PC-3 (cell line): ENCODE data around the gene INTS3. TPM values are rescaled to one million over a fixed set of nuclear protein-coding genes. Genes with fewer than 3 reads are reported as not detected.

ENCODE experiments used
- ATAC-seq: fragments of 200-7000 bp; cut with Tn5 transposase; 2 replicates; pipeline ENCODE4 v1.9.1; 2020; ENCODE audit warnings: mild to moderate bottlenecking, moderate library complexity
- BruUV-seq: library from RNA; stranded (reverse); fragments of 400-500 nt; replicated peaks from 2 replicates; lab custom pipeline; 2021; lab: Mats Ljungman, UMichigan
- CTCF ChIA-PET: fragments of 300-600 bp; sonication (Branson Sonifier 250); formaldehyde crosslinking; loops from one replicate; lab custom pipeline; 2022; ENCODE audit warnings: antibody characterized with exemption; lab: Charles Lee
- POLR2A ChIA-PET: fragments of 300-600 bp; sonication (Branson Sonifier 250); formaldehyde crosslinking; loops from one replicate; lab custom pipeline; 2022; ENCODE audit warnings: antibody characterized with exemption; ENCODE audit not compliant: unreplicated experiment; lab: Charles Lee
- DNase-seq: peaks from one replicate; pipeline ENCODE4 v3.0.0-alpha.2; 2015
- H2AFZ ChIP-seq: fragments of 300-600 bp; sonication (generic); 2 replicates; pipeline ENCODE4 v1.6.0; 2016; ENCODE audit warnings: antibody characterized with exemption, low read length
- H3F3A ChIP-seq: fragments of 300-600 bp; sonication (generic); one replicate; pipeline ENCODE4 v1.6.0; 2017; ENCODE audit warnings: antibody characterized with exemption, low read length, control low read depth, mild to moderate bottlenecking; ENCODE audit not compliant: unreplicated experiment
- H3K27ac ChIP-seq: fragments of 300-600 bp; sonication (generic); 2 replicates; pipeline ENCODE4 v1.5.1; 2016; ENCODE audit warnings: mild to moderate bottlenecking, low read length
- H3K27me3 ChIP-seq: fragments of 300-600 bp; sonication (generic); 2 replicates; pipeline ENCODE4 v1.6.1; 2016; ENCODE audit warnings: low read length, mixed read lengths
- H3K36me3 ChIP-seq: fragments of 300-600 bp; sonication (generic); 2 replicates; pipeline ENCODE4 v1.6.1; 2016; ENCODE audit warnings: low read depth, mixed run types, low read length, mixed read lengths
- H3K4me1 ChIP-seq: fragments of 300-600 bp; sonication (generic); 2 replicates; pipeline ENCODE4 v1.5.1; 2016; ENCODE audit warnings: low read length; ENCODE audit not compliant: insufficient read depth
- H3K4me2 ChIP-seq: fragments of 300-600 bp; sonication (generic); 2 replicates; pipeline ENCODE4 v1.6.0; 2016; ENCODE audit warnings: low read length
- H3K4me3 ChIP-seq: fragments of 300-600 bp; sonication (generic); 2 replicates; pipeline ENCODE4 v1.5.1; 2016; ENCODE audit warnings: mild to moderate bottlenecking, low read length, mixed read lengths
- H3K79me2 ChIP-seq: fragments of 300-600 bp; sonication (generic); 2 replicates; pipeline ENCODE4 v1.6.1; 2017; ENCODE audit warnings: low read length, mixed read lengths
- H3K9ac ChIP-seq: fragments of 300-600 bp; sonication (generic); 2 replicates; pipeline ENCODE4 v1.6.0; 2016; ENCODE audit warnings: mild to moderate bottlenecking, low read length
- H3K9me2 ChIP-seq: fragments of 300-600 bp; sonication (generic); replicated peaks from 2 replicates; pipeline ENCODE4 v1.6.1; 2016; ENCODE audit warnings: mixed run types, low read length, mixed read lengths
- H3K9me3 ChIP-seq: fragments of 300-600 bp; sonication (generic); 2 replicates; pipeline ENCODE4 v1.6.1; 2016; ENCODE audit warnings: low read length, mixed read lengths
- H4K20me1 ChIP-seq: fragments of 300-600 bp; sonication (generic); 2 replicates; pipeline ENCODE4 v1.6.1; 2016; ENCODE audit warnings: low read length, mixed read lengths
- CTCF ChIP-seq: fragments of 300-600 bp; sonication (generic); conservative IDR thresholded peaks from 2 replicates; pipeline ENCODE4 v1.5.1; 2017; ENCODE audit warnings: antibody characterized with exemption, low read depth, mild to moderate bottlenecking, low read length
- EZH2 ChIP-seq: fragments of 300-600 bp; sonication (generic); IDR thresholded peaks from one replicate; pipeline ENCODE4 v1.6.1; 2017; ENCODE audit warnings: antibody characterized with exemption, mild to moderate bottlenecking, low read length; ENCODE audit not compliant: unreplicated experiment
- EZH2phosphoT487 ChIP-seq: fragments of 300-600 bp; sonication (generic); IDR thresholded peaks from 2 replicates; pipeline ENCODE4 v1.6.1; 2018; ENCODE audit warnings: mild to moderate bottlenecking, antibody characterized with exemption, low read length, borderline replicate concordance
- intact Hi-C: fragments of 100-400 bp; cut with micrococcal nuclease; formaldehyde crosslinking; loops from 2 replicates; pipeline ENCODE4 v1.9.0; 2023
- total RNA-seq: library from RNA; depleted of rRNA; stranded (reverse); fragments of >200 nt; gene quantifications from 2 replicates; pipeline ENCODE4 v1.2.3, GENCODE V29; 2014

Gene INTS3
- total RNA-seq, 1 experiment from 2014 or later = 46.5 TPM

- Histone ChIP-seq H3K27ac (no peak overlapping the region), H3K4me1 (peaks cover 11% of the 10 kb centered on the region), H3K4me2 (no peak overlapping the region), H4K20me1 (no peaks in the 10 kb centered on the region), H3K79me2 (no peaks in the 10 kb centered on the region), H3K36me3 (peaks cover 11% of the 10 kb centered on the region; the same call in 1 of the 2 replicates), H3K27me3 (no peaks in the 10 kb centered on the region), H3K9me3 (no peaks in the 10 kb centered on the region), H3K9me2 (no peaks in the 10 kb centered on the region), H3K4me3 (no peak overlapping the region), H3K9ac (no peak overlapping the region), H3F3A (no peaks in the 10 kb centered on the region), H2AFZ (no peak overlapping the region)
- TF ChIP-seq EZH2 (no peak), EZH2phosphoT487 (no peak), CTCF (no peak)
- ATAC-seq (no peak), DNase-seq (no peak)
- no TSS peak for BruUV-seq
- ChIA-PET CTCF (no interaction called here), POLR2A (no interaction called here)
- intact Hi-C loops = no loop called here
Observed at GRCh38 chr1:153804112-153804511, 76.3 kb downstream of the INTS3 start.

GRCh38 chr1:153805042-153805745 lies 77.3 kb downstream of the INTS3 start:
- CTCF ChIA-PET = no interaction called here
- POLR2A ChIA-PET = no interaction called here

More at GRCh38 chr1:153805042-153805745, 77.3 kb downstream of the INTS3 start:
- Histone ChIP-seq H3K4me1 (peaks cover 11% of the 10 kb centered on the region), H3K79me2 (no peaks in the 10 kb centered on the region), H3K4me3 (no peak overlapping the region), H3K9me3 (no peaks in the 10 kb centered on the region), H3K4me2 (peak overlapping the region; percentile 2; the same call in 1 of the 2 replicates), H3K27me3 (no peaks in the 10 kb centered on the region), H3K9me2 (no peaks in the 10 kb centered on the region), H3F3A (no peaks in the 10 kb centered on the region), H3K36me3 (peaks cover 16% of the 10 kb centered on the region; the same call in 1 of the 2 replicates), H3K27ac (peak overlapping the region; percentile 29), H4K20me1 (no peaks in the 10 kb centered on the region), H3K9ac (no peak overlapping the region), H2AFZ (no peak overlapping the region)
- intact Hi-C loops = no loop called here
- no TSS peak for BruUV-seq
- DNase-seq = peak; percentile 91
- TF ChIP-seq CTCF (no peak), EZH2 (no peak), EZH2phosphoT487 (no peak)
- ATAC-seq = peak; percentile 88
